Stimulated activated CD8-positive, alpha-beta memory T cell treated with anti-CD3 and anti-CD28 coated beads, Interleukin-2, amount 100 ng/mL, for 1 hour (primary cell): Measurements from ENCODE around the gene ARHGAP31.

Experiments
- DNase-seq, 2 donors: peaks; one replicate each; pipeline ENCODE4 v3.0.0-alpha.2; 2020; ENCODE audit warnings: low read depth in 2 of 2

ARHGAP31 gene

GRCh38 chr3:119443179-119443578, 149.0 kb downstream of the ARHGAP31 start:
- DNase-seq = no peak

- DNase-seq = no peak
Observed at GRCh38 chr3:119444590-119444989, 150.4 kb downstream of the ARHGAP31 start.

GRCh38 chr3:119453822-119454221, 159.6 kb downstream of the ARHGAP31 start:
- no peak for DNase-seq

GRCh38 chr3:119456469-119456868, 162.3 kb downstream of the ARHGAP31 start:
- DNase-seq = no peak

- no peak for DNase-seq
Observed at GRCh38 chr3:119457246-119457645, 163.1 kb downstream of the ARHGAP31 start.

- peak; percentile 99 for DNase-seq
Observed at GRCh38 chr3:119463171-119464169, 169.3 kb downstream of the ARHGAP31 start, which contains the start of gene TMEM39A. TMEM39A (minus strand) TSS chr3:119463615; CDS start chr3:119462074, 1,541 bp downstream.

DNA sequence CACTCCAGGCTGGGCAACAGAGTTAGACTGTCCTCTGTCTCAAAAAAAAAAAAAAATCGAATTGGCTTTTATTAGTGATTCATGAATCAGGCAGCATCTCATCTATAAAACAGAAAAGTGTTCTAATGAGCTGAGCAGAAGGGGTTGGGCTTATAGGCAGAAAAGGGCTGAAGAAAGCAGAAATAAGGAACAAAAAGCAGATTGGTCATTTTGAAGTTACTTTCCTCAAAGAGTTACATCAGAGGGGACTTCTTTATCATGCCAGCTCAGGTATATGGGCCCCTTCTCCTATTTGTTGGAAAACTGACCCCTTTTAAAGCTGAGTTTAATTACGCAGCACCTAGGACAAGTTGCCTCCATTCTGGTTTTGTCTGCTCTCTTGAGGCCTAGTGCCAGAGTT, 173.9 kb downstream of the ARHGAP31 start:
- DNase-seq = no peak

- DNase-seq = no peak
Observed at GRCh38 chr3:119469418-119470189, 175.4 kb downstream of the ARHGAP31 start.
